ENCODE results near the gene NPPB. TPM values are rescaled to one million over a fixed set of nuclear protein-coding genes. Genes with fewer than 3 reads are reported as not detected.
A peak's percentile ranks its signal among the peaks of the same experiment; 100 is the strongest.

NPPB gene
- total RNA-seq, 2 donors from 2014 or later: 45.8 to 51.9 TPM

DNA sequence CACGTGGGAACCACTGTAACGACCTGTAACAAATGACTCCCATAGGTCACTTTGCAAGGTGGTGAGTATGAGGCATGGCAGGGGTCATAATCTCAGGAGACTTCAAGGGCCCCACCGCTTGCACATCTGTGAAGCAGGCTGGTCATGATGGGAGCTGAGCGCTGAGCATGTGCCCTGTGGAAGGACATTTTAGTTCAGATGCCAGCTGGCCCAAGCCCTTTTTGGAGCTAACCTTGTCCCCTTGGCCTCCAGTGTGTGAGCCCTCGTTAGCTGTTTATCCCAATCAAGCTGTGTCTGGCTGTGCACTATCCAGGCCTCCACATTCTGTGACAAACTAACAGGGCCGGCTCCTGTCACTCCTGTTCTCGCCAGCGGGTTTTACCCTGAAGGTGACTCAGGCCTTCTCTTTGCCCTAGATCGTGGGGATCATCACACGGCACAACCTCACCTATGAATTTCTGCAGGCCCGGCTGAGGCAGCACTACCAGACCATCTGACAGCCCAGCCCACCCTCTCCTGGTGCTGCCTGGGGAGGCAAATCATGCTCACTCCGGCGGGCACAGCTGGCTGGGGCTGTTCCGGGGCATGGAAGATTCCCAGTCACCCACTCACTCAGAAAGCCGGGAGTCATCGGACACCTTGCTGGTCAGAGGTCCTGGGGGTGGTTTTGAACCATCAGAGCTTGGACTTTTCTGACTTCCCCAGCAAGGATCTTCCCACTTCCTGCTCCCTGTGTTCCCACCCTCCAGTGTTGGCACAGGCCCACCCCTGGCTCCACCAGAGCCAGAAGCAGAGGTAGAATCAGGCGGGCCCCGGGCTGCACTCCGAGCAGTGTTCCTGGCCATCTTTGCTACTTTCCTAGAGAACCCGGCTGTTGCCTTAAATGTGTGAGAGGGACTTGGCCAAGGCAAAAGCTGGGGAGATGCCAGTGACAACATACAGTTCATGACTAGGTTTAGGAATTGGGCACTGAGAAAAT, 18.7 kb downstream of the NPPB start:
- H3K36me3 ChIP-seq (ENCODE audit: control insufficient read depth, insufficient read depth, low read length): peaks cover 73% of the 10 kb centered on the region
- Mint-ChIP-seq H3K27me3 (ENCODE audit: insufficient read depth) (no peaks in the 10 kb centered on the region), H3K27ac (no peak overlapping the region), H3K9me3 (no peaks in the 10 kb centered on the region), H3K4me1 (no peaks in the 10 kb centered on the region), H3K4me3 (no peak overlapping the region), H3K36me3 (ENCODE audit: low read depth) (peaks cover 57% of the 10 kb centered on the region)
- H3K4me1 ChIP-seq (ENCODE audit: control insufficient read depth, insufficient read depth, low read length): no peaks in the 10 kb centered on the region
- no peaks in the 10 kb centered on the region for H3K27me3 ChIP-seq (ENCODE audit: control insufficient read depth, insufficient read depth, low read length, poor library complexity, severe bottlenecking)
- 95 to 96% methylated on average over 16 to 20 of the region's 20 CpGs for WGBS, 2 experiments (ENCODE audit: insufficient coverage in 1 of 2, insufficient read length in 1 of 2)
- H3K4me3 ChIP-seq (ENCODE audit: low read length): no peak overlapping the region
- no peaks in the 10 kb centered on the region for H3K9me3 ChIP-seq (ENCODE audit: control insufficient read depth, low read length)
- TF ChIP-seq, protein P1, sequence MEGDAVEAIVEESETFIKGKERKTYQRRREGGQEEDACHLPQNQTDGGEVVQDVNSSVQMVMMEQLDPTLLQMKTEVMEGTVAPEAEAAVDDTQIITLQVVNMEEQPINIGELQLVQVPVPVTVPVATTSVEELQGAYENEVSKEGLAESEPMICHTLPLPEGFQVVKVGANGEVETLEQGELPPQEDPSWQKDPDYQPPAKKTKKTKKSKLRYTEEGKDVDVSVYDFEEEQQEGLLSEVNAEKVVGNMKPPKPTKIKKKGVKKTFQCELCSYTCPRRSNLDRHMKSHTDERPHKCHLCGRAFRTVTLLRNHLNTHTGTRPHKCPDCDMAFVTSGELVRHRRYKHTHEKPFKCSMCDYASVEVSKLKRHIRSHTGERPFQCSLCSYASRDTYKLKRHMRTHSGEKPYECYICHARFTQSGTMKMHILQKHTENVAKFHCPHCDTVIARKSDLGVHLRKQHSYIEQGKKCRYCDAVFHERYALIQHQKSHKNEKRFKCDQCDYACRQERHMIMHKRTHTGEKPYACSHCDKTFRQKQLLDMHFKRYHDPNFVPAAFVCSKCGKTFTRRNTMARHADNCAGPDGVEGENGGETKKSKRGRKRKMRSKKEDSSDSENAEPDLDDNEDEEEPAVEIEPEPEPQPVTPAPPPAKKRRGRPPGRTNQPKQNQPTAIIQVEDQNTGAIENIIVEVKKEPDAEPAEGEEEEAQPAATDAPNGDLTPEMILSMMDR (conservative IDR thresholded peaks at IDR 0.05): no peak
- no peak for DNase-seq
- no peak overlapping the region for H3K9ac ChIP-seq (ENCODE audit: extremely low read depth, low read length, poor library complexity, severe bottlenecking)
- H3K27ac ChIP-seq (ENCODE audit: low read depth, low read length): no peak overlapping the region

DNA sequence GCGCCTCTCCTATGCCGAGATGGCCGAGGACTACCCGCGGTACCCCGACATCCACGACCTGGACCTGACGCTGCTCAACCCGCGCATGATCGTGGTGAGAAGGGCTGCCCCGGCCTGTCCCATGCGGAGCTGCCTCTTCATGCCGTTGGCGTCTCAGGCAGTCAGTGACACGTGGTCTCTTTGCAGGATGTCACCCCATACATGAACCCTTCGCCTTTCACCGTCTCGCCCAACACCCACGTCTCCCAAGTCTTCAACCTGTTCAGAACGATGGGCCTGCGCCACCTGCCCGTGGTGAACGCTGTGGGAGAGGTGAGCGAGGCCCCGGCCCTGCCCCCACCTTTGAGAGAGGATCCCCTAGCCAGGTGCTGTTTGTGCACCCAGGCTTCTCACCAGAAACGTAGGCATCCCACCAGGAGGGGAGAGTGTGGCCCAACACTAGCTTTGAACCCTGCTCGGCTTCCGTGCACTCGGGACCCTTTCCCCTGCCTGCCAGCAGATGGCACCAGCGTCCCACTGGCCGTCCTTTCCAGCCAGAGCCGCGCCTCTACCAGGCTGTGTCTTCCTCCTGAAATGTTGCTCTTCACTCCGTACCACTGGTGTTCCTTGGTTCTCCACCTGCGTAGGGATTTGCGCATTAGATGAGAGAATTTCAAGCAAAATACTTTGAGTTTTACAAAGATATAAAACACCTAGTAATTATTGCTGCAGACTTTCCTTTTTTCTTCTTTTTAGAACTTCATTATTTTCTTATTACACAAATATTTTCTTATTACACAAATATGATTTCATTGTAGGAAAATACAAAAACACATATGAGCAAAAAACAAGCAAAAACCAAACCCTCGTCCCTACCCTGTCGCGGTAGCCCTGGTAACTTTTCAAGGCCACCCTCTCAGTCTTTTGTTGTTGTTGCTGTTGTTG, 20.1 kb downstream of the NPPB start:
- H3K4me1 Mint-ChIP-seq: no peaks in the 10 kb centered on the region
- no peaks in the 10 kb centered on the region for H3K9me3 Mint-ChIP-seq
- no peaks in the 10 kb centered on the region for H3K27me3 Mint-ChIP-seq (ENCODE audit: insufficient read depth)
- no peak overlapping the region for H3K27ac Mint-ChIP-seq
- H3K27ac ChIP-seq (ENCODE audit: low read depth, low read length): no peak overlapping the region
- no peaks in the 10 kb centered on the region for H3K4me1 ChIP-seq (ENCODE audit: control insufficient read depth, insufficient read depth, low read length)
- no peaks in the 10 kb centered on the region for H3K9me3 ChIP-seq (ENCODE audit: control insufficient read depth, low read length)
- peak; percentile 94 for DNase-seq
- no peak overlapping the region for H3K9ac ChIP-seq (ENCODE audit: extremely low read depth, low read length, poor library complexity, severe bottlenecking)
- peaks cover 74% of the 10 kb centered on the region for H3K36me3 ChIP-seq (ENCODE audit: control insufficient read depth, insufficient read depth, low read length)
- peaks cover 63% of the 10 kb centered on the region for H3K36me3 Mint-ChIP-seq (ENCODE audit: low read depth)
- no peak overlapping the region for H3K4me3 Mint-ChIP-seq
- no peak overlapping the region for H3K4me3 ChIP-seq (ENCODE audit: low read length)
- no peaks in the 10 kb centered on the region for H3K27me3 ChIP-seq (ENCODE audit: control insufficient read depth, insufficient read depth, low read length, poor library complexity, severe bottlenecking)
- TF ChIP-seq, protein P1 (conservative IDR thresholded peaks at IDR 0.05): peak; percentile 99
- 68 to 74% methylated on average over 25 to 40 of the region's 40 CpGs for WGBS, 2 experiments (ENCODE audit: insufficient coverage in 1 of 2, insufficient read length in 1 of 2)

DNA sequence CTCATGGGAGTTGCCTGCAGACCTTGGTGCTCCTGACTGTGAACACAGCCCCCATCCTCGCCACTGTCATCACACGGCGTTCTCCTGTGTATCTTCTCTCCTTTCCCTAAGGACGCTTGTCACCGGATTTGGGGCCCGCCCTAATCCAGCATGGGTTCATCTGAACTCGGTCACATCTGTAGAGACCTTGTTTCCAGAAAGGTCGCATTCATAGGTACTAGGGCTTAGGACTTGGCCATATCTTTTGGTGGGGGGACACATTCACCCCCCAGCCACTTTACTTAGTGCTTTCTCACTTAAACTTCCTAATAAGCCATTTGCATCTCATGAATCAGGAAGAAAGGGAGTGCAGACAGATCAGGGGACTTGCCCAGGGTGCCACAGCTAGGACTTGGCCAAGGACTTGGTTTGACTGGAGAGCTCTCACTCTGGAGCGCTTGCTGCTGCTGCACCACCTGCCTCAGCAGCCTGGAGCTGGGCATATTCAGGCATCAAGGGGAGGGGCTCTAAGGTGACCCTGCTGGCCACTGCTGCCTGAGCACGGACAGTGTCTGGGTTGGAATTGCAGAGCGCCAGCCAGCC, 20.9 kb downstream of the NPPB start:
- DNase-seq: no peak
- TF ChIP-seq, protein P1 (conservative IDR thresholded peaks at IDR 0.05): no peak
- H3K27me3 ChIP-seq (ENCODE audit: control insufficient read depth, insufficient read depth, low read length, poor library complexity, severe bottlenecking): no peaks in the 10 kb centered on the region
- H3K36me3 ChIP-seq (ENCODE audit: control insufficient read depth, insufficient read depth, low read length): peaks cover 79% of the 10 kb centered on the region
- no peaks in the 10 kb centered on the region for H3K4me1 ChIP-seq (ENCODE audit: control insufficient read depth, insufficient read depth, low read length)
- no peak overlapping the region for H3K27ac ChIP-seq (ENCODE audit: low read depth, low read length)
- 94 to 95% methylated on average over 9 to 11 of the region's 11 CpGs for WGBS, 2 experiments (ENCODE audit: insufficient coverage in 1 of 2, insufficient read length in 1 of 2)
- Mint-ChIP-seq H3K4me1 (no peaks in the 10 kb centered on the region), H3K36me3 (ENCODE audit: low read depth) (peaks cover 69% of the 10 kb centered on the region), H3K9me3 (no peaks in the 10 kb centered on the region), H3K4me3 (no peak overlapping the region), H3K27me3 (ENCODE audit: insufficient read depth) (no peaks in the 10 kb centered on the region), H3K27ac (no peak overlapping the region)
- no peak overlapping the region for H3K9ac ChIP-seq (ENCODE audit: extremely low read depth, low read length, poor library complexity, severe bottlenecking)
- H3K4me3 ChIP-seq (ENCODE audit: low read length): no peak overlapping the region
- H3K9me3 ChIP-seq (ENCODE audit: control insufficient read depth, low read length): no peaks in the 10 kb centered on the region

Data from endodermal cell (in vitro differentiated cells).